GM21515 (cell line): ENCODE measurements around the gene CCDC85A.

Experiments
- ATAC-seq: cut with Tn5 transposase; IDR thresholded peaks from one replicate; pipeline ENCODE4 v1.9.1; 2021; ENCODE audit not compliant: unreplicated experiment

The CCDC85A gene

GRCh38 chr2:56234241-56234640, 50.5 kb downstream of the CCDC85A start:
- no peak for ATAC-seq

GRCh38 chr2:56239030-56239429, 55.2 kb downstream of the CCDC85A start:
- ATAC-seq = no peak

GRCh38 chr2:56239437-56239836, 55.6 kb downstream of the CCDC85A start:
- no peak for ATAC-seq

GRCh38 chr2:56240210-56240609, 56.4 kb downstream of the CCDC85A start:
- no peak for ATAC-seq

GRCh38 chr2:56244506-56244905, 60.7 kb downstream of the CCDC85A start:
- ATAC-seq = no peak

- ATAC-seq = no peak
Observed at GRCh38 chr2:56244911-56245530, 61.2 kb downstream of the CCDC85A start.

GRCh38 chr2:56248965-56249742, 65.4 kb downstream of the CCDC85A start:
- no peak for ATAC-seq

GRCh38 chr2:56250153-56250729, 66.5 kb downstream of the CCDC85A start:
- ATAC-seq = no peak

GRCh38 chr2:56260415-56260814, 76.6 kb downstream of the CCDC85A start:
- no peak for ATAC-seq

GRCh38 chr2:56262241-56262640, 78.5 kb downstream of the CCDC85A start:
- no peak for ATAC-seq

- ATAC-seq = no peak
Observed at GRCh38 chr2:56263876-56264275, 80.1 kb downstream of the CCDC85A start.

- ATAC-seq = no peak
Observed at GRCh38 chr2:56266761-56267414, 83.1 kb downstream of the CCDC85A start.

- ATAC-seq = no peak
Observed at GRCh38 chr2:56267415-56267788, 83.6 kb downstream of the CCDC85A start.

- ATAC-seq = no peak
Observed at GRCh38 chr2:56268856-56269255, 85.1 kb downstream of the CCDC85A start.

GRCh38 chr2:56271275-56271674, 87.5 kb downstream of the CCDC85A start:
- ATAC-seq = no peak

- no peak for ATAC-seq
Observed at GRCh38 chr2:56285224-56285623, 101.4 kb downstream of the CCDC85A start.

GRCh38 chr2:56286936-56287335, 103.1 kb downstream of the CCDC85A start:
- ATAC-seq = no peak

GRCh38 chr2:56287508-56287907, 103.7 kb downstream of the CCDC85A start:
- no peak for ATAC-seq

- no peak for ATAC-seq
Observed at GRCh38 chr2:56287974-56288373, 104.2 kb downstream of the CCDC85A start.

- no peak for ATAC-seq
Observed at GRCh38 chr2:56288838-56289580, 105.2 kb downstream of the CCDC85A start.

GRCh38 chr2:56291711-56292110, 107.9 kb downstream of the CCDC85A start:
- ATAC-seq = no peak
